ENCODE data around the gene DCX. TPM values are rescaled to one million over a fixed set of nuclear protein-coding genes. Genes with fewer than 3 reads are reported as not detected.

The DCX gene
- total and polyA plus RNA-seq, 4 donors = 0.42 TPM; not detected in 3

DNA sequence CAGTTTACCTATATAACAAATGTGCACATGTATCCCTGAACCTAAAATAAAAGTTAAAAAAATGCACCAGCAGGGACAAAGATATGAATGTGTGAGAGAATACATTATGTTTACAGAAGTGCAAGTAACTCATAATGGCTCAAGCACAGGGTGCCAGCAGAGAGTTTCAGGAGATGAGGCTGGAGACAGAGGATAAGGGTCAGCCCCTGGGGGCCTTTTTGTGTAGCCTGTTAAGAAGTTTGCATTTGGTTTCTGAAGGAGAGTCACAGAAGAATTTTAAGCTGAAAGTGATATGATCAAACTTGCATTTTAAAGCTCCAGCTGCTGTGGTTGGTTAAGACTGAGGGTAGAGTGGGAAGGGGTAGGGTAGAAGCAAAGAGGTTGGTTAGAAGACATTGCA, 93.1 kb downstream of the DCX start:
- Histone ChIP-seq H3K4me3 (ENCODE audit: low read length in 2 of 2) (no peak overlapping the region), H3K9me3 (ENCODE audit: control insufficient read depth, low read length) (no peaks in the 10 kb centered on the region), H3K27me3 (ENCODE audit: control insufficient read depth in 1 of 2, insufficient read depth in 2 of 2, low read length in 1 of 2) (no peaks in the 10 kb centered on the region), H3K4me1 (ENCODE audit: control insufficient read depth in 1 of 2, insufficient read depth in 2 of 2, low read length in 2 of 2) (no peaks in the 10 kb centered on the region), H3K36me3 (ENCODE audit: control insufficient read depth in 1 of 2, insufficient read depth in 2 of 2, low read length in 1 of 2) (no peaks in the 10 kb centered on the region), H3K27ac (ENCODE audit: low read depth in 1 of 2, low read length in 2 of 2) (no peak overlapping the region)
- no peak for DNase-seq
- no peak for ATAC-seq (ENCODE audit: low FRiP score)
- intact Hi-C loops (cut with DNase I) = no loop called here

DNA sequence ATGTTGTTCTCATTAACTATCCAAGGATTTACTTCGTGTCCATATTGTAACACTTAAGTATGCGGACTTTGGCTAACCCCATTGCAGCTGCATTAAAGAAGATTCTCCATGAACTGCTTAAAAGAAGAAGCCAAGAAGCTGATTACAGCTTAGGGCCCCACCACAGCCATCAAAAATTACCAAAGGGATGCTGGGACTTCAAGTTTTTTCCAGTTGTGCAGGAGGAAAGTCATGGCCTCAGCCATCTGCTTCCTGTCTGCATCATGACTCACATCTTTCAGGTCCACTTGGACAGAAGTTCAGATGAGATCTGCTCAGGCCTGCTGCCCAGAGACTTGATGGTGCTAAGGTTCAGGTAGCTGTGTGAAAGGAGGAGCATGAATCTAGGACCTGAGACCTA, 102.9 kb downstream of the DCX start:
- ATAC-seq (ENCODE audit: low FRiP score) = no peak
- Histone ChIP-seq H3K4me3 (ENCODE audit: low read length in 2 of 2) (no peak overlapping the region), H3K36me3 (ENCODE audit: control insufficient read depth in 1 of 2, insufficient read depth in 2 of 2, low read length in 1 of 2) (no peaks in the 10 kb centered on the region), H3K27ac (ENCODE audit: low read depth in 1 of 2, low read length in 2 of 2) (no peak overlapping the region), H3K27me3 (ENCODE audit: control insufficient read depth in 1 of 2, insufficient read depth in 2 of 2, low read length in 1 of 2) (no peaks in the 10 kb centered on the region), H3K9me3 (ENCODE audit: control insufficient read depth, low read length) (no peaks in the 10 kb centered on the region), H3K4me1 (ENCODE audit: control insufficient read depth in 1 of 2, insufficient read depth in 2 of 2, low read length in 2 of 2) (no peaks in the 10 kb centered on the region)
- WGBS, 2 donors = 74 to 96% methylated on average over 2 of the region's 2 CpGs
- intact Hi-C loops (cut with DNase I) = no loop called here
- DNase-seq = no peak

DNA sequence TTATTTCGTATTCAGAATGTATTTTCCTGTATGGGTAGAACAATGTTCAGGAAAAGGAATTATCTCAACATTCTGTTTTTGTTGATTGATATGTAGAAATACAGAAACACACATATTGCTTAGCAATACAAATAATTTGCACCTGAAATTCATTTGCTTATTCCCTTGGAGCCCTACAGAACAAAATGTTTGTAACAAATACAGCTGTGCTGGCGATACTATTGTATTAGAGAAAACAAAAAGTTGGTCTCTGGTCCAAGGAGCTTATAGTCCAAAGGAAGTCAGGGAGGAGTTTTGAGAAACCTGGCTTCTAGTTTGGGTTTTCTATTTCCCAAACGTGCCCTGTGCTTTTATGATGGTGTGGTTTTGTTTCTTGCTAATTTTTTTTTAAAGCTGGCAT, 104.0 kb downstream of the DCX start:
- no peak for DNase-seq

DNA sequence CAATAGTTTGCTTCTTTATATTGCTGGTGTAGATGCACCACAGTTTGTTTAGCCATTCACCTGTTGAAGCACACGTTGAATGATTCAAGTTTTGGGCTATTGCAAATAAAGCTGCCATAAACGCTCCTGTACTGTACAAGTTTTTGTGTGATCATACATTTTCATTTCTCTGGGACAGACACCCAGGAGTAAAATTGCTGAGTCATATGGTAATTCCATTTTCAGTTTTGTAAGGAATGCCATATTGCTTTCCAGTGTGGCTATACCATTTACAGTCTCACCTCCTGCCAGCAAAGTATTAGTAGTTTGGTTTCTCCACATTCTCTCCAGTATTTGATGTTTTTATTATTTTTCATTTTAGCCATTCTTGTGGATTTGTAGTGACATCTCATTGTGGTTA, 109.7 kb downstream of the DCX start:
- H3K27ac ChIP-seq (ENCODE audit: low read depth in 1 of 2, low read length in 2 of 2) = no peak overlapping the region
- H3K9me3 ChIP-seq (ENCODE audit: control insufficient read depth, low read length) = no peaks in the 10 kb centered on the region
- H3K4me3 ChIP-seq (ENCODE audit: low read length in 2 of 2) = no peak overlapping the region
- ATAC-seq (ENCODE audit: low FRiP score) (no peak), DNase-seq (no peak)
- no peaks in the 10 kb centered on the region for H3K4me1 ChIP-seq (ENCODE audit: control insufficient read depth in 1 of 2, insufficient read depth in 2 of 2, low read length in 2 of 2)
- WGBS, 2 donors = 45 to 61% methylated on average over 2 of the region's 2 CpGs
- no peaks in the 10 kb centered on the region for H3K27me3 ChIP-seq (ENCODE audit: control insufficient read depth in 1 of 2, insufficient read depth in 2 of 2, low read length in 1 of 2)
- intact Hi-C loops (cut with DNase I) = no loop called here
- no peaks in the 10 kb centered on the region for H3K36me3 ChIP-seq (ENCODE audit: control insufficient read depth in 1 of 2, insufficient read depth in 2 of 2, low read length in 1 of 2)

More for the DNA sequence above, 104.0 kb downstream of the DCX start:
- Histone ChIP-seq H3K4me3 (ENCODE audit: low read length in 2 of 2) (no peak overlapping the region), H3K9me3 (ENCODE audit: control insufficient read depth, low read length) (no peaks in the 10 kb centered on the region), H3K36me3 (ENCODE audit: control insufficient read depth in 1 of 2, insufficient read depth in 2 of 2, low read length in 1 of 2) (no peaks in the 10 kb centered on the region), H3K27me3 (ENCODE audit: control insufficient read depth in 1 of 2, insufficient read depth in 2 of 2, low read length in 1 of 2) (no peaks in the 10 kb centered on the region), H3K27ac (ENCODE audit: low read depth in 1 of 2, low read length in 2 of 2) (no peak overlapping the region), H3K4me1 (ENCODE audit: control insufficient read depth in 1 of 2, insufficient read depth in 2 of 2, low read length in 2 of 2) (no peaks in the 10 kb centered on the region)
- no peak for ATAC-seq (ENCODE audit: low FRiP score)
- intact Hi-C loops (cut with DNase I) = no loop called here
- WGBS, 2 donors = 47 to 75% methylated on average over 3 of the region's 3 CpGs

DNA sequence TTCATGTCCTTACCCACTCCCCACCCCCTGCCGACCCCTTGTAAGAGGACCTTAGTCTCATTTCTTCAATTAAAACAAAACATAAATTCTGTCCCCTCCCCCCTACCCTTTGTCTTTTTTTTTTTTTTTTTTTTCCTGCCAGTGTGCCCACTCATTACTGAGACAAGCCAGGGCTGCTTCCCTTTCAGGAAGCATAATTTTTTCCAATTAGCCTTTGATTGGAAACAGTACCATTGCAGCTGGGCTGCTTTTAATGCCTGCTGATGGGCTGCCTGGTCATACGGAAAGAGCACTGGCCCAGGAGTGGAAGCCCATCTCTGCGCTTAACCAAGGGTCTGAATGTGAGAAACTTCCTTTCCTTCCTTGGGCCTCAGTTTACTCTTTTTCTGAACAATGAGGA, 123.2 kb downstream of the DCX start:
- intact Hi-C loops (cut with DNase I) = no loop called here
- Histone ChIP-seq H3K36me3 (ENCODE audit: control insufficient read depth in 1 of 2, insufficient read depth in 2 of 2, low read length in 1 of 2) (no peaks in the 10 kb centered on the region), H3K4me1 (ENCODE audit: control insufficient read depth in 1 of 2, insufficient read depth in 2 of 2, low read length in 2 of 2) (no peaks in the 10 kb centered on the region), H3K9me3 (ENCODE audit: control insufficient read depth, low read length) (no peaks in the 10 kb centered on the region), H3K27ac (ENCODE audit: low read depth in 1 of 2, low read length in 2 of 2) (no peak overlapping the region), H3K4me3 (ENCODE audit: low read length in 2 of 2) (no peak overlapping the region), H3K27me3 (ENCODE audit: control insufficient read depth in 1 of 2, insufficient read depth in 2 of 2, low read length in 1 of 2) (no peaks in the 10 kb centered on the region)
- ATAC-seq (ENCODE audit: low FRiP score) (no peak), DNase-seq (no peak)
- 79 to 92% methylated on average over 3 of the region's 3 CpGs for WGBS, 2 donors

DNA sequence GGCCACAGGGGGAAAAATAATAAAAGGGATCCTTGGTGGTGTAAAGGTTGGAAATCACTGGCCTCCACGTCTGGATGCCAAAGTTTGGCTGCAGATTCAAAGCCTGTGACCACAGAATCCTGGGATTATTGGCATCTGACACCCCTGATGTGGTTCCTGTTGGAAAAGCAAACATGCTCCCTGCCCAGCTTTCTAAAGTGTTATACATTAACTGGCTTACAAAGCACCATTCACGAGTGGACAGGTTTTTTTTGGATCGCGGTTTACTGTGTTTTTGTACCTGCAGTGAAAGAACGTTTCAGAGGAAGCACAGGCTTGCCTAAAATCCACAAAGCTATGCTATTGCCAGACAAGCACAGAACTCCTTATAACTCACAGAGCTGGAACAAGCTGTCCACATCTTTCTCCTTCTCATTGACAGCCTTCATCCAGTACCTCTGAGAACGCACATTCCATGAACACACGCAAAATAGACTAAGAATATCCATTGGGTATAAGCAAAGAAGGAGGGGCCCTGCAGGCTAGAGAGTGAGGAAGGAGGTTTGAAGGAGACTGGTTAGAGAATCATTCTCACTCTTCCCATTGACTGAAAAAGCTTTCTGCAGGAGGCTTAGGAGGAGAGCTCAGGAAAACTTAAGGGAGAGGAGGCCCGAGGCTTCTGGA, 127.2 kb downstream of the DCX start:
- Histone ChIP-seq H3K36me3 (ENCODE audit: control insufficient read depth in 1 of 2, insufficient read depth in 2 of 2, low read length in 1 of 2) (no peaks in the 10 kb centered on the region), H3K27me3 (ENCODE audit: control insufficient read depth in 1 of 2, insufficient read depth in 2 of 2, low read length in 1 of 2) (no peaks in the 10 kb centered on the region), H3K9me3 (ENCODE audit: control insufficient read depth, low read length) (no peaks in the 10 kb centered on the region), H3K27ac (ENCODE audit: low read depth in 1 of 2, low read length in 2 of 2) (no peak overlapping the region), H3K4me1 (ENCODE audit: control insufficient read depth in 1 of 2, insufficient read depth in 2 of 2, low read length in 2 of 2) (no peaks in the 10 kb centered on the region), H3K4me3 (ENCODE audit: low read length in 2 of 2) (no peak overlapping the region)
- ATAC-seq (ENCODE audit: low FRiP score) (no peak), DNase-seq (no peak)
- 16 to 23% methylated on average over 8 of the region's 8 CpGs for WGBS, 2 donors
- intact Hi-C loops (cut with DNase I) = no loop called here

DNA sequence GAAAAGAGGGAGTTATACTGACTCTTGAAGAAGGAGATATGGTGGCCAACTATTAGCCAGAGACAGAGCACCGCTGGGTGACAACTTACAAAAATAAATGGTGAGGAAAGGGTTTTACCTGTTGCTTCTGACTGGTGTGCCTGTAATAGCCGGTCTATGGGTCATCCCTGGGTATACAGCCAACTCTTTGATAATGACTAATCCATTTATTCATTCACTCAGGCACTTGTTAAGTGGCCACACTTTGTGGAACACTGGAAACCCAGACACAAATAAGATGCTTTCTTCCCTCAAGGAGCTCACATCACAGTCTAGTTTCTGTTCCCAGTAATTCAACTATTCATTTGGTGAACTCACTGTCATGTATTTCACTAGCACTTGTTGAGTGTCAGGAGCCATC, 128.5 kb downstream of the DCX start:
- DNase-seq = no peak
- H3K27me3 ChIP-seq (ENCODE audit: control insufficient read depth in 1 of 2, insufficient read depth in 2 of 2, low read length in 1 of 2) = no peaks in the 10 kb centered on the region
- no peak overlapping the region for H3K27ac ChIP-seq (ENCODE audit: low read depth in 1 of 2, low read length in 2 of 2)
- intact Hi-C loops (cut with DNase I) = no loop called here
- H3K9me3 ChIP-seq (ENCODE audit: control insufficient read depth, low read length) = no peaks in the 10 kb centered on the region
- H3K36me3 ChIP-seq (ENCODE audit: control insufficient read depth in 1 of 2, insufficient read depth in 2 of 2, low read length in 1 of 2) = no peaks in the 10 kb centered on the region
- no peak for ATAC-seq (ENCODE audit: low FRiP score)
- no peaks in the 10 kb centered on the region for H3K4me1 ChIP-seq (ENCODE audit: control insufficient read depth in 1 of 2, insufficient read depth in 2 of 2, low read length in 2 of 2)
- 85 to 98% methylated on average over 2 of the region's 2 CpGs for WGBS, 2 donors
- no peak overlapping the region for H3K4me3 ChIP-seq (ENCODE audit: low read length in 2 of 2)

DNA sequence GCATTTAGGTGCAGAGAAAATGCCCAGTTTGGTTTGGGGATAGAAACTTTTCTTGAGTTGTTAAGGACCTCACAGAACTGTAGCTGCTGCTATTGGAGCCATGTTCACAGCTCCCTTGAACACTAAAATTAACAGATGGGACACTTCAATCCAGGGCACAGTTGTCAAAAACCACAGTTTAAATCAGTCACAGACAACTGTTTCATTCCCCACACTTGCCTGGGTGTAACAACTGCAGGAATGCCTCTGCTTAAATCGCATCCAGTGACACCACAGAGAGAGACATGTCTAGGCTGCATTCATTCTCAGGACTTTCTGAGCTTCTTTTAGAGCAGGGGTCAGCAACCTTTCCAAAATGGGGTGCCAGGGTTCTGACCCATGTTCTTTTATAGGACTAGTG, 129.0 kb downstream of the DCX start:
- no peak overlapping the region for H3K27ac ChIP-seq (ENCODE audit: low read depth in 1 of 2, low read length in 2 of 2)
- intact Hi-C loops (cut with DNase I) = no loop called here
- 77 to 93% methylated on average over 1 of the region's 1 CpG for WGBS, 2 donors
- no peaks in the 10 kb centered on the region for H3K36me3 ChIP-seq (ENCODE audit: control insufficient read depth in 1 of 2, insufficient read depth in 2 of 2, low read length in 1 of 2)
- no peaks in the 10 kb centered on the region for H3K9me3 ChIP-seq (ENCODE audit: control insufficient read depth, low read length)
- H3K4me1 ChIP-seq (ENCODE audit: control insufficient read depth in 1 of 2, insufficient read depth in 2 of 2, low read length in 2 of 2) = no peaks in the 10 kb centered on the region
- no peak for DNase-seq
- no peak for ATAC-seq (ENCODE audit: low FRiP score)
- no peak overlapping the region for H3K4me3 ChIP-seq (ENCODE audit: low read length in 2 of 2)
- H3K27me3 ChIP-seq (ENCODE audit: control insufficient read depth in 1 of 2, insufficient read depth in 2 of 2, low read length in 1 of 2) = no peaks in the 10 kb centered on the region

DNA sequence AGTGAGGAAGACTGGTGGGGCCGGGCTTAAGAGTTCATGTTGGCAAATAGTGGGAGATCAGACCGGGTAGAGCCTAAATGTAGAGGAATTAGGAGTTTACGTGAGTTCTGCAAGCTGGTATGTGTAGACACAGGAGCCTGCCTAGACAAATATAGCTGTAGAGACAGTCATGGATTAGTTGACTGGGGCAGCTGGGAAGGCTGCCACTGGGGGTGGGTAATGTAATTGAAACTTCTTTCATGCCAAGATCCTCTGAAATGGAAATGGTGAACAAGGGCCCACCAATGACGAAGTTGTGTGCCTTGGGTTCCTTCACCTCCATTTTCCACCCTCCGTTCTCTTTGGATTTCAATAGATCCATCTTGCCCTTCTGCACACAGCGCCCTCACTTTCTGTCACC, 129.9 kb downstream of the DCX start:
- 57 to 89% methylated on average over 6 of the region's 6 CpGs for WGBS, 2 donors

More for the DNA sequence above, 129.9 kb downstream of the DCX start:
- intact Hi-C loops (cut with DNase I) = no loop called here
- H3K36me3 ChIP-seq (ENCODE audit: control insufficient read depth in 1 of 2, insufficient read depth in 2 of 2, low read length in 1 of 2) = no peaks in the 10 kb centered on the region
- DNase-seq (no peak), ATAC-seq (ENCODE audit: low FRiP score) (no peak)
- no peak overlapping the region for H3K4me3 ChIP-seq (ENCODE audit: low read length in 2 of 2)
- H3K27ac ChIP-seq (ENCODE audit: low read depth in 1 of 2, low read length in 2 of 2) = no peak overlapping the region
- no peaks in the 10 kb centered on the region for H3K9me3 ChIP-seq (ENCODE audit: control insufficient read depth, low read length)
- no peaks in the 10 kb centered on the region for H3K27me3 ChIP-seq (ENCODE audit: control insufficient read depth in 1 of 2, insufficient read depth in 2 of 2, low read length in 1 of 2)
- H3K4me1 ChIP-seq (ENCODE audit: control insufficient read depth in 1 of 2, insufficient read depth in 2 of 2, low read length in 2 of 2) = no peaks in the 10 kb centered on the region

All from aorta (tissue), 5 donors.